K562 (cell line): ENCODE measurements around the gene GRM2. TPM values are rescaled to one million over a fixed set of nuclear protein-coding genes. Genes with fewer than 3 reads are reported as not detected.
A peak's percentile ranks its signal among the peaks of the same experiment; 100 is the strongest.

Experiments used
- ATAC-seq: fragments of 200-7000 bp; cut with Tn5 transposase; 3 replicates; pipeline ENCODE4 v1.9.1; 2020; ENCODE audit warnings: moderate library complexity
- BruUV-seq: library from RNA; stranded (reverse); fragments of 400-500 nt; replicated peaks from 2 replicates; lab custom pipeline; 2021; lab: Mats Ljungman, UMichigan
- CTCF ChIA-PET: fragments of 300-600 bp; formaldehyde crosslinking; extraction: SDS; loops from one replicate; lab custom pipeline; 2021; ENCODE audit warnings: low intra/inter-chr PET ratio; lab: Yijun Ruan, JAX
- POLR2A ChIA-PET: fragments of 300-600, 350-650 bp; sonication (Branson Sonifier 250); formaldehyde crosslinking; extraction: SDS; loops from one replicate; lab custom pipeline; 2021; ENCODE audit warnings: antibody characterized with exemption, inconsistent platforms; lab: Yijun Ruan, JAX
- DNase-seq, 4 experiments: peaks; one replicate each; pipeline versions ENCODE4 v3.0.0 to v3.0.0-alpha.2; 2011 to 2018; ENCODE audit warnings: low spot score in 3 of 4, mixed read lengths in 3 of 4; ENCODE audit errors: extremely low read depth in 1 of 4
- FAIRE-seq: peaks from 2 replicates; lab custom pipeline; 2011; peaks lifted over from hg19 to GRCh38; lab: Jason Lieb, UNC
- H2AFZ ChIP-seq: 2 replicates; pipeline ENCODE4 v1.6.0; 2011; ENCODE audit warnings: low read depth, low read length, control low read depth, inconsistent platforms
- H3K27ac ChIP-seq: fragments of 200-600 bp; 3 replicates; pipeline ENCODE4 v1.8.0; 2011; ENCODE audit warnings: low read depth, mild to moderate bottlenecking, control low read depth, inconsistent platforms, low read length, moderate library complexity, mixed read lengths; ENCODE audit errors: extremely low read depth
- H3K27me3 ChIP-seq, 2 experiments: fragments of 300-600 bp in 1 of 2; 2 replicates in 1 of 2; 3 replicates in 1 of 2; pipeline versions ENCODE4 v1.6.0 to v1.8.0; 2011; ENCODE audit warnings: inconsistent platforms in 2 of 2, low read length in 2 of 2, mild to moderate bottlenecking in 1 of 2, mixed read lengths in 1 of 2, moderate library complexity in 1 of 2; ENCODE audit not compliant: control insufficient read depth in 2 of 2, insufficient read depth in 2 of 2
- H3K36me3 ChIP-seq: fragments of 300-600 bp; 3 replicates; pipeline ENCODE4 v1.8.0; 2011; ENCODE audit warnings: mild to moderate bottlenecking, low read length, inconsistent platforms; ENCODE audit not compliant: control insufficient read depth, insufficient read depth
- H3K4me1 ChIP-seq, 2 experiments: fragments of 200-600 bp in 1 of 2; replicated peaks in 1 of 2; 2 replicates in 1 of 2; 3 replicates in 1 of 2; pipeline versions ENCODE4 v1.5.1 to v1.8.0; 2011; ENCODE audit warnings: inconsistent platforms in 2 of 2, low read length in 2 of 2, mild to moderate bottlenecking in 1 of 2, mixed read lengths in 1 of 2, moderate library complexity in 1 of 2; ENCODE audit not compliant: control insufficient read depth in 2 of 2, insufficient read depth in 2 of 2
- H3K4me2 ChIP-seq: 2 replicates; pipeline ENCODE4 v1.6.1; 2011; ENCODE audit warnings: low read length, control low read depth, inconsistent platforms, mixed read lengths; ENCODE audit not compliant: insufficient read depth
- H3K4me3 ChIP-seq: fragments of 200-600 bp; sonication (generic), shearing (Covaris generic); 2 replicates; pipeline ENCODE4 v1.5.1; 2016; ENCODE audit warnings: control low read depth, inconsistent platforms
- H3K79me2 ChIP-seq: fragments of 200-600 bp; 3 replicates; pipeline ENCODE4 v1.8.0; 2011; ENCODE audit warnings: low read length, inconsistent platforms; ENCODE audit not compliant: control insufficient read depth, insufficient read depth
- H3K9ac ChIP-seq, 2 experiments: 2 replicates each; pipeline versions ENCODE4 v1.6.0 to v1.6.1; 2011; ENCODE audit warnings: low read depth in 2 of 2, low read length in 2 of 2, control low read depth in 1 of 2, inconsistent platforms in 1 of 2, mild to moderate bottlenecking in 1 of 2, mixed read lengths in 1 of 2; ENCODE audit not compliant: insufficient read depth in 1 of 2
- H3K9me1 ChIP-seq: one replicate; pipeline ENCODE4 v1.6.0; 2011; ENCODE audit warnings: inconsistent platforms, mild to moderate bottlenecking, low read length, moderate library complexity; ENCODE audit not compliant: control insufficient read depth, insufficient read depth
- H3K9me3 ChIP-seq: replicated peaks from 2 replicates; pipeline ENCODE4 v1.5.1; 2011; ENCODE audit warnings: low read depth, low read length, inconsistent platforms; ENCODE audit not compliant: control insufficient read depth, insufficient read depth
- H4K20me1 ChIP-seq: replicated peaks from 2 replicates; pipeline ENCODE4 v1.6.1; 2011; ENCODE audit warnings: low read length, inconsistent platforms, mixed read lengths; ENCODE audit not compliant: control insufficient read depth, insufficient read depth
- CBX1 ChIP-seq: sonication (generic); IDR thresholded peaks from 2 replicates; pipeline ENCODE4 v1.6.1; 2016; ENCODE audit warnings: antibody characterized with exemption, low read depth, mild to moderate bottlenecking
- EGR1 ChIP-seq: fragments of 450-650 bp; conservative IDR thresholded peaks from 2 replicates; pipeline ENCODE4 v1.6.1; 2017; ENCODE audit warnings: mild to moderate bottlenecking
- ELF1 ChIP-seq: fragments of 200-800 bp; sonication (Bioruptor generic); IDR thresholded peaks from 2 replicates; pipeline ENCODE4 v1.6.1; 2016; ENCODE audit warnings: missing genetic modification characterization, missing compliant biosample characterization
- KLF13 ChIP-seq: fragments of 450-650 bp; IDR thresholded peaks from 2 replicates; pipeline ENCODE4 v1.6.1; 2016; ENCODE audit warnings: missing genetic modification characterization, low read depth, mild to moderate bottlenecking, missing compliant biosample characterization, moderate library complexity, borderline replicate concordance
- MCM7 ChIP-seq, 2 experiments: fragments of 450-650 bp; IDR thresholded peaks; 2 replicates each; pipeline ENCODE4 v1.6.1; 2016 to 2018
- POLR2AphosphoS5 ChIP-seq: IDR thresholded peaks from 2 replicates; pipeline ENCODE4 v1.6.1; 2011; ENCODE audit warnings: mild to moderate bottlenecking, low read depth, low read length, moderate library complexity; ENCODE audit not compliant: control insufficient read depth, insufficient read depth
- POLR2G ChIP-seq: fragments of 200-400 bp; formaldehyde crosslinking; IDR thresholded peaks from 2 replicates; pipeline ENCODE4 v1.6.1; 2017; ENCODE audit warnings: low read depth, mild to moderate bottlenecking, antibody characterized with exemption, low read length, moderate library complexity
- SLC30A9 ChIP-seq: fragments of 250-450 bp; sonication (Bioruptor Pico); IDR thresholded peaks from 2 replicates; pipeline ENCODE4 v1.8.0; 2022; ENCODE audit warnings: mild to moderate bottlenecking, moderate library complexity
- SMARCC2 ChIP-seq: fragments of 450-650 bp; IDR thresholded peaks from 2 replicates; pipeline ENCODE4 v1.6.1; 2017; ENCODE audit warnings: antibody characterized with exemption, moderate library complexity, mild to moderate bottlenecking, low read depth
- SUPT5H ChIP-seq: fragments of 450-650 bp; IDR thresholded peaks from 2 replicates; pipeline ENCODE4 v1.6.1; 2016
- TEAD4 ChIP-seq, 2 experiments: sonication (generic) in 1 of 2; formaldehyde crosslinking in 1 of 2; IDR thresholded peaks; 2 replicates each; pipeline versions ENCODE4 v1.6.1 to v1.8.0; 2012 to 2022; ENCODE audit warnings: borderline replicate concordance in 1 of 2, inconsistent platforms in 1 of 2, low read length in 1 of 2, mild to moderate bottlenecking in 1 of 2, missing genetic modification reagents in 1 of 2
- WGBS: fragments of 100-300 bp; shearing (Covaris generic); methylation state at CpG from one replicate; pipeline ENCODE4 v1.1.6; 2016; ENCODE audit warnings: low coverage, mixed read lengths; ENCODE audit not compliant: insufficient coverage; ENCODE audit errors: missing lambda C conversion rate; 5-methylcytosine and 5-hydroxymethylcytosine counted together
- in situ Hi-C: fragments of 300-500 bp; cut with MboI; formaldehyde crosslinking; loops from 4 replicates; pipeline ENCODE4 v1.15.0; 2018; ENCODE audit warnings: inconsistent platforms, mixed read lengths
- intact Hi-C: fragments of 100-400 bp; cut with micrococcal nuclease; formaldehyde crosslinking; loops from 2 replicates; pipeline ENCODE4 v1.14.2; 2022
- polyA plus RNA-seq, 8 experiments: library from polyadenylated mRNA; depleted of rRNA in 4 of 8; stranded (reverse) in 5 of 8; unstranded in 3 of 8; fragments of >200 nt; fragmentation: Nextera tagmentation in 2 of 8; fragmentation: Illumina TruSeq in 1 of 8; extraction: Ambion mirVana in 2 of 8; extraction: Trizol in 1 of 8; gene quantifications; 2 replicates each; pipeline versions ENCODE4 v1.2.1 to v1.2.3, GENCODE V29; 2011 to 2014; ENCODE audit warnings: inconsistent platforms in 1 of 8, missing spikeins in 1 of 8
- total RNA-seq, 7 experiments: library from RNA; depleted of rRNA in 6 of 7; stranded (reverse); fragments of >200 nt in 6 of 7; fragmentation: Illumina TruSeq in 2 of 7; extraction: Trizol in 2 of 7; gene quantifications; 2 replicates each; pipeline versions ENCODE4 v1.2.1 to v1.2.3, GENCODE V29; 2011 to 2021; ENCODE audit warnings: low replicate concordance in 1 of 7
- TF ChIP-seq, protein P1 (sequence below): fragments of 250-450 bp; sonication (Bioruptor Pico); IDR thresholded peaks from 2 replicates; pipeline ENCODE4 v1.4.0; 2020; ENCODE audit warnings: borderline replicate concordance

Gene GRM2
- total and polyA plus RNA-seq, 9 of the 15 experiments (the other 6 are each of a cell fraction or from before 2014, with no cell fraction given), result not detected

DNA sequence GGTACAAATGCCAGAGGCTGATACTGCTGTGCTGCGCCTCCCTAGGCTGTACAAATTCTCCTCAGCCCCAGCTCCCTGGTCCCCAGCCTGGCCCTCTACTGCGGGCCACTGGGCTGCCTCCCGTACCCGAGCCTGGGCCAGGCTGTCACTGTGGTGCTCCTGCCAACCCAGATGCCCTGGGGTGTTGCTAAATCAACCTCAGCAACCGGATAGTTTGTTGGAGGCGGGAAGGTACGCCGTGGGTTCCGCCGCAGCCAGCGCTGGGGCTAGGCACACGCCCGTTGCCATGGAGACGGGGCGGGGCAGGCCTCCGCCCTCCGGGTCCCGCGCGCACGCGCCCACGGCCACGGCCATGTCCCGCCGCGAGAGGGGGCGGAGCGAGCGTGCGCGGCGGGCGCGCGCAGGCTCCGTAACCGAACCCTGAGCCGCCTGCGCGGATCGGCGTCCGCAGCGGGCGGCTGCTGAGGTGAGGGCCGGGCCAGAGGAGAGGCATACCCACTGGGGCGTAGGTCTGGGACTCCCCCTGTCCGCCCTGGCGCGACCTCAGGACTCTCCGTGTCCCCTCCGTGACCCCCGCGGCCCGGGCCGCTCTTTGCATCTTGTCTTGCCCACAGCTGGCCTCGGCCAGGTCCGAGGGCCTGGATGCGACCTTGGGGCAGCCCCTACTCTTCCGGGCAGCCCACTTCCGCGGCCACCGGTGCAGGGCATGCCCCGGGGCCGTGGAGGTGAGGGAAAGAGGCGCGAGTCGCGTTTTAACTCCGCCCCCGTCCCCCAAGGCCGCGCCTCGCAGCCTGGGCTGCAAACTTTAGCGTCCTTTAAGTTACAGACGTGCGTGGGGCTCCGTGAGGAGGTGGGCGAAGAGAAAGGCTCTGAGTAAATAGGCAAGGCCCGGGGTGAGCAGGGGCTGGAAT, 35.8 kb upstream of the GRM2 start, which contains the start of gene TEX264:
TEX264 (plus strand) TSS at position 430 of the 911 bp plus-strand sequence. CDS start 3,053 bp downstream, outside the sequence.
- in situ Hi-C loops (no loop called here), intact Hi-C loops (no loop called here)
- Histone ChIP-seq H3K4me2 (peak within 1 kb of the TSS; percentile 83), H2AFZ (peak within 1 kb of the TSS; percentile 77), H3K9ac (peak within 1 kb of the TSS; percentile 87 to 98), H3K27me3 (no peaks in the 10 kb centered on the region), H3K9me3 (no peaks in the 10 kb centered on the region), H4K20me1 (no peaks in the 10 kb centered on the region), H3K27ac (peak within 1 kb of the TSS; percentile 88), H3K36me3 (0 out of 3 replicates have a peak, but pooled peaks cover 7% of the 10 kb centered on the region), H3K79me2 (peaks cover 10% of the 10 kb centered on the region; the same call in 2 of the 3 replicates), H3K9me1 (no peaks in the 10 kb centered on the region), H3K4me1 (peaks cover 21 to 26% of the 10 kb centered on the region in 2 experiments; a peak in 4 of 5 replicates), H3K4me3 (peak within 1 kb of the TSS; percentile 83)
- BruUV-seq, result TSS peak; percentile 49
- under 1% methylated on average over 29 of the region's 81 CpGs for WGBS
- ChIA-PET POLR2A (interaction anchor here (0.6 to 2.8 kb wide), 6 partner anchors 10 to 1055 kb away, joined by 3 to 19 read pairs (median 3); no protein-coding TSS in a partner anchor), CTCF (interaction anchor here (0.5 kb wide), 1 partner anchor 171 kb away, joined by 5 read pairs; no protein-coding TSS in a partner anchor)
- FAIRE-seq (peak; percentile 75), ATAC-seq (peak; percentile 90), DNase-seq (peak; percentile 90 to 98 (median 97))
- TF ChIP-seq POLR2AphosphoS5, result peak; percentile 64
- 0 out of 2 replicates have a peak, but pooled peaks have one; percentile 6 for TF ChIP-seq TEAD4 (IDR thresholded peaks at IDR 0.05; ENCODE audit: low read length)
- TF ChIP-seq TEAD4 (CRISPR knock-in tag; IDR thresholded peaks at IDR 0.05; ENCODE audit: borderline replicate concordance), result no peak
- TF ChIP-seq EGR1, result peak; percentile 37; the same call in 1 of the 2 replicates
- 0 out of 2 replicates have a peak, but pooled peaks have one; percentile 33 for TF ChIP-seq KLF13 (tag)
- TF ChIP-seq SLC30A9, result no peak
- TF ChIP-seq ELF1 (tag), result peak; percentile 51; the same call in 1 of the 2 replicates
- TF ChIP-seq POLR2G, result peak; percentile 83
- TF ChIP-seq, protein P1, sequence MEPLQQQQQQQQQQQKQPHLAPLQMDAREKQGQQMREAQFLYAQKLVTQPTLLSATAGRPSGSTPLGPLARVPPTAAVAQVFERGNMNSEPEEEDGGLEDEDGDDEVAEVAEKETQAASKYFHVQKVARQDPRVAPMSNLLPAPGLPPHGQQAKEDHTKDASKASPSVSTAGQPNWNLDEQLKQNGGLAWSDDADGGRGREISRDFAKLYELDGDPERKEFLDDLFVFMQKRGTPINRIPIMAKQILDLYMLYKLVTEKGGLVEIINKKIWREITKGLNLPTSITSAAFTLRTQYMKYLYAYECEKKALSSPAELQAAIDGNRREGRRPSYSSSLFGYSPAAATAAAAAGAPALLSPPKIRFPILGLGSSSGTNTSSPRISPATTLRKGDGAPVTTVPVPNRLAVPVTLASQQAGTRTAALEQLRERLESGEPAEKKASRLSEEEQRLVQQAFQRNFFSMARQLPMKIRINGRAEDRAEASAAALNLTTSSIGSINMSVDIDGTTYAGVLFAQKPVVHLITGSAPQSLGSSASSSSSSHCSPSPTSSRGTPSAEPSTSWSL (CRISPR knock-in tag), result no peak
- TF ChIP-seq MCM7 (IDR thresholded peaks at IDR 0.05), result no peak
- TF ChIP-seq CBX1, result peak; percentile 40; the same call in 1 of the 2 replicates
- TF ChIP-seq SUPT5H, result peak; percentile 79
- no peak for TF ChIP-seq SMARCC2
